Hematopoietic multipotent progenitor cell (in vitro differentiated cells): ENCODE measurements around the gene KLHL15. TPM values are rescaled to one million over a fixed set of nuclear protein-coding genes. Genes with fewer than 3 reads are reported as not detected.
"Not testable (repeated sequence)": the region's sequence is repeated elsewhere in the genome, so short reads cannot be mapped to it uniquely, and the experiment has no call there.

Experiments used
- DNase-seq, 3 donors: peaks; one replicate each; pipeline ENCODE4 v3.0.0-alpha.2; 2011 to 2015; ENCODE audit warnings: low read depth in 2 of 3, low spot score in 2 of 3
- total RNA-seq: library from RNA; depleted of rRNA; stranded (reverse); fragments of >200 nt; gene quantifications from one replicate; pipeline ENCODE4 v1.2.3, GENCODE V29; 2012

KLHL15 gene
- total RNA-seq, 1 donor = 17.2 TPM

DNA sequence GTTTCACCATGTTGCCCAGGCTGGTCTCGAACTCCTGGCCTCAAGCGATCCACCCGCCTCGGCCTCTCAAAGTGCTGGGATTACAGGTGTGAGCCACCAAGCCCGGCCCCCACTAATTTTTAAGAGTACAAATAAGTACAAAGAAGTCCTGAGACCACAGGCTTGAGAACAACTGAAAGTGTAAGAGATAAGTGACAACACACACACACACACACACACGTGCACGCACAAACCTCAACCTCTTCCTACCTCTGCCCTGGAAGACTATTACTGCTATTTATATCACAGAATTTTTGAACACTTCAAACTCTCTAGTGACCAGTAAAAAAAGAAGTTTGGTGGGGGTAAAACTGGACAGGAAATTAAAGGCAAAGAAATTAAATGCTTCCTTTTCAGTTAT lies 7.5 kb downstream of the KLHL15 start:
- DNase-seq = peak in 1 of 3 donors; percentile 2

GRCh38 chrX:24018809-24019208 lies 8.2 kb downstream of the KLHL15 start:
- no peak for DNase-seq

GRCh38 chrX:24017674-24018073 lies 9.3 kb downstream of the KLHL15 start:
- DNase-seq = no peak

DNA sequence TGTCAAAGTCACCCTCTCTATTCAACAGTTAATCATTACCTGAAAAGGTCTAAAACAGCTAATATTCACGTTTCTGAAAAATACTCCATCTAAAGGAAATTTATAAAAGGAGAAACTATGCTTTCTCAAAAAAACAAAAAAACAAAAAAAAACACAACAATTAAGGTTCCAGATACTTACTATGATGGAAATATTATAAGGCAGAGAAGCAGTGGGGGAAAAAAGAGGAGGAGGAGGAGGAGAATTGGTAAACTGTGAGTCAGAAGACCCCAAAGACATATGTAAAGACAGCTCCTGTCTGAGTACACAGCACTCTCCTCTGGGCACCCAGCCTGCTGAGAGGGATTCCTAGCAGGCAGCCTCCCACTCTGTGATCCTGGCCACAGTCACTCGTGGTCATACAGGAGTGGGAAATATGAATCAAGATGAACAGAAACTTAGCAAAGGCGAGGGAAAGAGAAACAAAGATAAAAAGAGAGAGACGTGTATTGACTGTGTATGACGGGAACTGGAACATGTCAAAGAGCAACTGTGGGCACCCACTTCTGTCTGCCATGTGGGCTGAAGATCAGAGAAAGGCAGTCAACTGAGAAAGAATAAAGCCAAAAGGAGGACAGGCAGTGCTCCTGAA lies 12.5 kb downstream of the KLHL15 start:
- no peak for DNase-seq

GRCh38 chrX:24012266-24012665 lies 14.7 kb downstream of the KLHL15 start:
- DNase-seq = no peak

GRCh38 chrX:24005867-24006266 lies 21.1 kb downstream of the KLHL15 start:
- no peak for DNase-seq

DNA sequence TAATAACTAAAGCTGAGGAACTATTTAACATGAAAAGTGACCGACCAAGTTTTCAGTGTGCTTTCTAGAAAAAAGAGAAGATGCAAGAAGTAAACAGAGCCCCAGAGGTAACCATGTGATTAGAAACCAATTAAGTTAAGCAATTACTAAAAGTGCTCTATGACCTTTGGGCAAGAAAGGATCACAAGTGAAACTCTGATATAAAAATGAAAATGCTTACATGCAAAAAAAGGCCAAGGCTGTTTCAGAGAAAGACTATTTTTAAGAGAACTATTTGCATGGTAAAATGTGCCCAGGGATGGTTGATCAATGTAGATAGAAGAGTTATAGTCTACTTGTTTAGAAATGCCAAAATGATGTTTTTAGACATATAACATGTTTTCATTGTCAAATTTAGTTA lies 22.0 kb downstream of the KLHL15 start:
- no peak for DNase-seq

DNA sequence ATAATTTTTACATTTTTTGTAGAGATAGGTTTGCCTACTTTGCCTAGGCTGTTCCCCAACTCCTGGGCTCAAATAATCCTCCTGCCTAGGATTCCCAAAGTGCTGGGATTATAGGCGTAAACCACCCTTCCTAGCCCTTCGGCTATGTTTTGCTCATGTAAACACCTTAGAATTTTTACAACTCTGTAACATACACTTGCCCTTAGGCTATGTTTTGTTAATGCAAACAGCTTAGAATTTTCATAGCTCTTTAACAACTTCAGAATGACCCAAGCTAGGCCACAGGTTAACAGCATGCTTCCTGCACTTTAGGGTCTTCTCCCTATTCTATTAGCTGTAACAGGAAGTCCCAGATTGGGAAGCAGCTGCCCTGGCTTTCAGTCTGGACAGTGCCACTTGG lies 24.2 kb downstream of the KLHL15 start:
- DNase-seq = no peak

DNA sequence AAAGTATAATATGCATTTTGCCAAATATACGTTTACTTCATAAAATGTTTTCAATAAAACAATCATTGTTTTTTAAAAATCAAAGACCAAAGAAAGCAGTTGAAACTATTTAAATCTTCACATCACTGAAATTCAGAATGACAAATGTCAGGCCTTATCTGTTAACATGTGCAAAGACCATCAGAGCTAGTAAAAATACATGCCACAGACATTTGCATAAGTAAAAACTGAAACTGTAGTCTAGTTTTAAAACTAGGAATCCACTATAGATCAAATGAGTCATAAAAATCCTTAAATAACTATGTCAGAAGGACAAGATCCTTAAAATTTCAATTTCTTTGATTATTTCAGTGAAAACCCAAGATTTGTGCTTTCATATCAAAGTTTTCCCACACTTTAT lies 24.8 kb downstream of the KLHL15 start:
- DNase-seq = no peak

DNA sequence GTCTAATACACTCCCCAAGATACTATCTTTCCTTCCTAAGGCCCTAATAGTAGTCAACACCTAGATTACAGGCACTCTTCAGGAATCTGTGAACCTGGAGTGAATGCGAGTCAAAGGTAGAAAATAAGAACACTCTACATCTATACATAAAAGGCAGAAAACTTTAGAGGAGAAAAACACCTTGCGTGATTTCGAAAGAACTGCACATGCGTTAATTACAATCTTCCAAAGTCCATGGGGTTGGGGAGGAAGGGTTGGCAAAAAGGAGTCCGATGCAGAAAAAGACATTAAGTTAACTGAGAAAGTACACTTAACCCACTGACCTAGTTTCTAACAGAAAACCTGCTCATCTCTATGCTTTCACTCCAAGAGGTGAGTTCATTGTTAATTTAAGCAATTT lies 27.3 kb downstream of the KLHL15 start:
- DNase-seq = no peak

GRCh38 chrX:23993012-23993633 lies 33.9 kb downstream of the KLHL15 start:
- no peak for DNase-seq

GRCh38 chrX:23992431-23992830 lies 34.6 kb downstream of the KLHL15 start:
- no peak for DNase-seq

DNA sequence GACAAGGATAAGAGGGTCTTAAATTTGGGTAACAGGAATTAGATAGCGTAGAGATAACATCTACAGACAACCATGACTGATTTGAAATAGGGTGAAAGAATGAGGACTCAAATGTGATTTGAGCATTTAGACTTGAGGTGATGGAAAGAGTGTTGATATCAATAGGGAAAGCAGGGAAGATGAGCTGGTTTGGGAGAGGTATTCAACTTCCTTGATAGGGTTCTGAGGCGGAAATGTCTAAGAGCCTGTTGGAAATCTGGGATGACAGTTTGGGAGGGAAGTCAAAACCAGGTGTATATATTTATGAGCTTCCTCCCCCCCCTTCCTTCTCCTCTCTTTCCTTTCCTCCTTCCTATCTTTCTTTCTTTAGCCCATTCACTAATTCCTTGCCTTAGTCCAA lies 36.5 kb downstream of the KLHL15 start:
- no peak for DNase-seq

DNA sequence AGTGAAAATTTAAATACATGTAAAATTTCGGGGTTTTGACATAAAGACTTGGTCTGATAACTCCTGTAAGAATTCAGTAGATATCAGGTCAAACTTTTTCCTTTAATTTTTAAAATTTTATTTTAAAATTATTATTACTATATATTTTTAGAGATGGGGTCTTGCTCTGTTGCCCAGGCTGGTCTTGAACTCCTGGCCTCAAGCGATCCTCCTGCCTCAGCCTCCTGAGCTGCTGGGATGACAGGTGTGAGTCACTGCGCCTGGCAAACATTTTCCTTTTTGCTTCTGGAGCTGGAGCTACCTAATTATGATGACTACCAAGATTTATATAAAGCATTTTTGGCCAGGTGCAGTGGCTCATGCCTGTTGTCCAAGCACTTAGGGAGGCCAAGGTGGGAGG lies 37.3 kb downstream of the KLHL15 start:
- DNase-seq = no peak

DNA sequence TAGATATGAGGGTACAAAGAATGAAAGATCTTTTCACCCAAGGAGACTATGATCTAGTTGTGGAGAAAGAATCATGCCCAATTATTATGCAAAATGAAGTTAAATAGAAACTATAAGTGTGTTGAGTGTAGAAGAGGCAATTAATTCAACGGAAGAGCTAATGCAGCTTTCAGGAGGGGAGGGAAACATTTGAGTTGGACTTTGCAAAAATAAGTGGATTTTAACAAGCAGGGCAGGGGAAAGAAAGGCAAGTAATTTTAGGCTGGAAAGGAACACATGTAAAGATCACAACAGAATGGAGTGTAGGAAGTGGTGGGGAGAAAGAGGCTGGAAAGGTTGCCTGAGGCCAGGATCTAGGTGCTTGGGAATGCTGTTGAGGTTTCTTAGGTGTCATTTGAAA lies 44.1 kb downstream of the KLHL15 start:
- DNase-seq = no peak

GRCh38 chrX:23981711-23982110 lies 45.3 kb downstream of the KLHL15 start:
- no peak for DNase-seq

- DNase-seq = no peak
Observed at GRCh38 chrX:23981222-23981621, 45.8 kb downstream of the KLHL15 start.

GRCh38 chrX:23980011-23980441 lies 47.0 kb downstream of the KLHL15 start:
- DNase-seq = no peak

GRCh38 chrX:23978491-23978890 lies 48.5 kb downstream of the KLHL15 start:
- DNase-seq = no peak

DNA sequence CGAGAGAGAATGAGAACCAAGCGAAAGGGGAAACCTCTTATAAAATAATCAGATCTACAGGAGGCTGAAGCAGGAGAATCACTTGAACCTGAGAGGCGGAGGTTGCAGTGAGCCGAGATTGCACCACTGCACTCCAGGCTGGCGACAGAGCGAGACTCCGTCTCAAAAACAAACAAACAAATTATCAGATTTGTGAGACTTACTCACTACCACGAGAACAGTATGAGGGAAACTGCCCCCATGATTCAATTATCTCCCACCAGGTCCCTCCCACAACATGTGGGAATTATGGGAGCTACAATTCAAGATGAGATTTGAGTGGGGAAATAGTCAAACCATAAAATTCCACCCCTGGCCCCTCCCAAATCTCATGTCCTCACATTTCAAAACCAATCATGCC lies 61.4 kb downstream of the KLHL15 start:
- not testable (repeated sequence) for DNase-seq

DNA sequence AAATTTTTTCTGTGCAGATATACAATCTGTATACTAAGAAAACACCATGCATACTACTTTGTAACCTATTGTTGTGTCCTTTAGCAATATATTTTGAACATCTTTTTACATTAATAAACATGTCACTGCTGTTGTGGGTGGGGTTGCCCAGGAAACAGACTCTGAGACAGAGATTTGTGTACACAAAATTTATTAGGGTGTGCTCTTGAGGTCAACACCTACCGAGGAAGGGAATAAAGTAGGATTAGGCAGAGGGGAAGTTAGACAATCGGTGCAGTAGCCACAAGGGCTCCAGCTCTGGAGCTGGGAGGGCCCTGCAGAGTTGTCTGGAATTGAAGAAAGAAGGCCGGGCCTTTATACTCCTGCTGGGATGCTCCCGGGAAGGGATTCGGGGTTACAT lies 62.8 kb downstream of the KLHL15 start:
- DNase-seq = no peak

GRCh38 chrX:23959781-23960180 lies 67.2 kb downstream of the KLHL15 start:
- DNase-seq = peak in 1 of 3 donors; percentile 0

DNA sequence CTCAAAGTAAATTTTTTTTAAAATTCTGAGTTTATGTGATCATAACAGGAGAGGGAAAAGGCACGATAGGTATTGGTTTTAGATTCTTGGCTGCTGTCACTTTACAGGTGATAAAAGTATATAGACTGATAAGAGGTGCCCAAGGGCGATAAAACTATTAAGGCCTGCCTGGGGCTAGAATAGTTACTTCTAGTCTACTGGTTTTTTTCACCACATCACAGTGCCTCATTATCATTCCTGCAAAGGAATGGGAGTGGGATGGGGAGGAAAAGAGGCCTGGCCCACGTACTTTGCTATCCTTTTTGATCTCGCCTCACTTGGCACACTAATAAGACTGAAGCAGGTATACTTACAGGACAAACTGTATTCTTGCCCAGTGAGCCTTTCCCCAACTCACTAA lies 72.6 kb downstream of the KLHL15 start:
- no peak for DNase-seq
